Measurements from ENCODE around the gene MTERF4.

GRCh38 chr2:241142063-241142462, 40.0 kb upstream of the MTERF4 start:
- TF ChIP-seq, protein P1, sequence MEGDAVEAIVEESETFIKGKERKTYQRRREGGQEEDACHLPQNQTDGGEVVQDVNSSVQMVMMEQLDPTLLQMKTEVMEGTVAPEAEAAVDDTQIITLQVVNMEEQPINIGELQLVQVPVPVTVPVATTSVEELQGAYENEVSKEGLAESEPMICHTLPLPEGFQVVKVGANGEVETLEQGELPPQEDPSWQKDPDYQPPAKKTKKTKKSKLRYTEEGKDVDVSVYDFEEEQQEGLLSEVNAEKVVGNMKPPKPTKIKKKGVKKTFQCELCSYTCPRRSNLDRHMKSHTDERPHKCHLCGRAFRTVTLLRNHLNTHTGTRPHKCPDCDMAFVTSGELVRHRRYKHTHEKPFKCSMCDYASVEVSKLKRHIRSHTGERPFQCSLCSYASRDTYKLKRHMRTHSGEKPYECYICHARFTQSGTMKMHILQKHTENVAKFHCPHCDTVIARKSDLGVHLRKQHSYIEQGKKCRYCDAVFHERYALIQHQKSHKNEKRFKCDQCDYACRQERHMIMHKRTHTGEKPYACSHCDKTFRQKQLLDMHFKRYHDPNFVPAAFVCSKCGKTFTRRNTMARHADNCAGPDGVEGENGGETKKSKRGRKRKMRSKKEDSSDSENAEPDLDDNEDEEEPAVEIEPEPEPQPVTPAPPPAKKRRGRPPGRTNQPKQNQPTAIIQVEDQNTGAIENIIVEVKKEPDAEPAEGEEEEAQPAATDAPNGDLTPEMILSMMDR (conservative IDR thresholded peaks at IDR 0.05): no peak
- no peak for TF ChIP-seq ZFX (IDR thresholded peaks at IDR 0.05)

Data from C4-2B (cell line).